ENCODE data around the gene PTPN3. TPM values are rescaled to one million over a fixed set of nuclear protein-coding genes. Genes with fewer than 3 reads are reported as not detected.

Gene PTPN3
- total RNA-seq, 1 experiment from 2014 or later = 1.1 TPM

GRCh38 chr9:109379513-109379912 is 118.6 kb downstream of the PTPN3 start:
- H3K36me3 ChIP-seq (ENCODE audit: insufficient read depth, low read length, poor library complexity, severe bottlenecking) = no peaks in the 10 kb centered on the region
- ChIA-PET CTCF (no interaction called here), POLR2A (ENCODE audit: low non-redundant PET) (no interaction called here)
- no peaks in the 10 kb centered on the region for H3K9me3 ChIP-seq (ENCODE audit: low read depth, low read length, poor library complexity, severe bottlenecking)
- intact Hi-C loops (cut with micrococcal nuclease; ENCODE audit: unreplicated experiment) = no loop called here
- no peaks in the 10 kb centered on the region for H3K4me1 ChIP-seq (ENCODE audit: insufficient read depth, low read length, poor library complexity, severe bottlenecking)
- no peak overlapping the region for H3K4me3 ChIP-seq (ENCODE audit: low read depth, low read length, poor library complexity, severe bottlenecking)
- BruUV-seq (replicated peaks) = no TSS peak
- DNase-seq (ENCODE audit: low spot score) = no peak
- H3K27ac ChIP-seq (ENCODE audit: low read depth, low read length, poor library complexity, severe bottlenecking) = no peak overlapping the region
- TF ChIP-seq CTCF (conservative IDR thresholded peaks at IDR 0.05; ENCODE audit: low read depth, low read length) = no peak
- TF ChIP-seq EZH2 (IDR thresholded peaks at IDR 0.05; ENCODE audit: borderline replicate concordance, low read depth, low read length, poor library complexity, severe bottlenecking) = no peak
- peaks cover 12% of the 10 kb centered on the region for H3K27me3 ChIP-seq (replicated peaks; ENCODE audit: insufficient read depth, low read depth, low read length, poor library complexity)

DNA sequence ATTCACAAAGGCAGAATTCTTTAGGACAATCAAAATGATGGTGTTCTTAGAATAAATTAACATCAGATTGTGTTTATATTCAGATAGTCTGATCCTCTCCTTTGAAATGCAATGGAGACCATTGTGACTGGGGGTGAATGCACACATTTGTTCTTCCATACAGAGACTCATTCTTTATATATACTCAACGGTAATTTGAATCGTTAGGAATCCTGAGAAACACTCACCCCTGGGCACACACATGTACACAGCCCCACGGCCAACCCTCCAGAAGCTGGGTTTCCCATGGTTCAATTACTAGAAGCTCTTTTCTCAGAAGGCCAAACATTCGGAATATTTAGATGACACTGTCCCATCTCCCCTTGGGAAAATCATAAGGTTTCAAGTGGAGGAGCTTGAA is 119.8 kb downstream of the PTPN3 start:
- DNase-seq (ENCODE audit: low spot score) = no peak
- BruUV-seq (replicated peaks) = no TSS peak
- POLR2A ChIA-PET (ENCODE audit: low non-redundant PET) = no interaction called here

GRCh38 chr9:109372246-109372645 is 125.9 kb downstream of the PTPN3 start:
- Histone ChIP-seq H3K27me3 (replicated peaks; ENCODE audit: insufficient read depth, low read depth, low read length, poor library complexity) (peaks cover 4% of the 10 kb centered on the region), H3K9me3 (ENCODE audit: low read depth, low read length, poor library complexity, severe bottlenecking) (no peaks in the 10 kb centered on the region), H3K4me1 (ENCODE audit: insufficient read depth, low read length, poor library complexity, severe bottlenecking) (no peaks in the 10 kb centered on the region), H3K27ac (ENCODE audit: low read depth, low read length, poor library complexity, severe bottlenecking) (no peak overlapping the region), H3K36me3 (ENCODE audit: insufficient read depth, low read length, poor library complexity, severe bottlenecking) (no peaks in the 10 kb centered on the region), H3K4me3 (ENCODE audit: low read depth, low read length, poor library complexity, severe bottlenecking) (no peak overlapping the region)
- intact Hi-C loops (cut with micrococcal nuclease; ENCODE audit: unreplicated experiment) = no loop called here
- no TSS peak for BruUV-seq (replicated peaks)
- DNase-seq (ENCODE audit: low spot score) = no peak
- TF ChIP-seq CTCF (conservative IDR thresholded peaks at IDR 0.05; ENCODE audit: low read depth, low read length) (no peak), EZH2 (IDR thresholded peaks at IDR 0.05; ENCODE audit: borderline replicate concordance, low read depth, low read length, poor library complexity, severe bottlenecking) (no peak)
- ChIA-PET POLR2A (ENCODE audit: low non-redundant PET) (no interaction called here), CTCF (no interaction called here)

More for the DNA sequence above, 119.8 kb downstream of the PTPN3 start:
- H3K36me3 ChIP-seq (ENCODE audit: insufficient read depth, low read length, poor library complexity, severe bottlenecking) = no peaks in the 10 kb centered on the region
- intact Hi-C loops (cut with micrococcal nuclease; ENCODE audit: unreplicated experiment) = no loop called here
- no peak overlapping the region for H3K4me3 ChIP-seq (ENCODE audit: low read depth, low read length, poor library complexity, severe bottlenecking)
- no peaks in the 10 kb centered on the region for H3K4me1 ChIP-seq (ENCODE audit: insufficient read depth, low read length, poor library complexity, severe bottlenecking)
- TF ChIP-seq CTCF (conservative IDR thresholded peaks at IDR 0.05; ENCODE audit: low read depth, low read length) (no peak), EZH2 (IDR thresholded peaks at IDR 0.05; ENCODE audit: borderline replicate concordance, low read depth, low read length, poor library complexity, severe bottlenecking) (no peak)
- peaks cover 12% of the 10 kb centered on the region for H3K27me3 ChIP-seq (replicated peaks; ENCODE audit: insufficient read depth, low read depth, low read length, poor library complexity)
- H3K27ac ChIP-seq (ENCODE audit: low read depth, low read length, poor library complexity, severe bottlenecking) = no peak overlapping the region
- H3K9me3 ChIP-seq (ENCODE audit: low read depth, low read length, poor library complexity, severe bottlenecking) = no peaks in the 10 kb centered on the region
- CTCF ChIA-PET = no interaction called here
